Hematopoietic multipotent progenitor cell treated with erythropoietin and hydrocortisone succinate and interleukin-3 and kit ligand, for 15 days (in vitro differentiated cells): ENCODE measurements around the gene CSTF2T.

ENCODE experiments used
- DNase-seq: peaks from one replicate; pipeline ENCODE4 v3.0.0-alpha.2; 2015; ENCODE audit warnings: low spot score

Gene CSTF2T

DNA sequence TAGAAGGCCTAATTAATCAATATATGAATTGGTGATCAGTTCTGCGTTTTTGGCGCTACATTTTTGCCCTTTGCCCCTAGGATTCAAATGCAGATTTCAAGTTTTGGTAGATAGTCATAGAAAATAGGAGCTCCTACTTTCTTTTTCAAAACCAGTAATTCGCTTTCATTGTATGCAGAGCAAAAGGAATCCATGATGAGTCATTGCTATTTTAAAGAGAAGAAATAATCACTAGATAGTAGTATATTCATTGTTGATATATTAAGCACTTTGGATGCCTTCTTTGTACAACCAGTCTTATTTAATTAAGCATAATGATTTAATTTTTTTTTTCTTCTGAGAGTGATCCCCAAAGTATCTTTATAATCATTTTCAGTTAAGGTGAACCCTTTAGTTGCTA is 50.3 kb downstream of the CSTF2T start:
- DNase-seq = no peak
